IPS DF 6.9 (cell line): ENCODE data around the gene TMEM205.

ENCODE experiments used
- DNase-seq: peaks from one replicate; pipeline ENCODE4 v3.0.0-alpha.2; 2013; ENCODE audit warnings: low read depth, low spot score
- H3K27ac ChIP-seq: one replicate; pipeline ENCODE4 v1.5.1; 2013; ENCODE audit warnings: low read length, control low read depth
- H3K27me3 ChIP-seq: 2 replicates; pipeline ENCODE4 v1.6.1; 2013; ENCODE audit warnings: mild to moderate bottlenecking, low read length; ENCODE audit not compliant: control insufficient read depth, insufficient read depth
- H3K36me3 ChIP-seq: 2 replicates; pipeline ENCODE4 v1.6.1; 2013; ENCODE audit warnings: low read length; ENCODE audit not compliant: control insufficient read depth, insufficient read depth
- H3K4me1 ChIP-seq: 2 replicates; pipeline ENCODE4 v1.6.1; 2013; ENCODE audit warnings: low read length; ENCODE audit not compliant: control insufficient read depth, insufficient read depth
- H3K4me3 ChIP-seq: 2 replicates; pipeline ENCODE4 v1.5.1; 2013; ENCODE audit warnings: mild to moderate bottlenecking, low read length
- H3K9me3 ChIP-seq: 2 replicates; pipeline ENCODE4 v1.6.1; 2013; ENCODE audit warnings: low read length, inconsistent platforms; ENCODE audit not compliant: control insufficient read depth, insufficient read depth
- WGBS: extraction: QIAGEN DNeasy Blood & Tissue Kit; methylation state at CpG from one replicate; pipeline ENCODE4 v1.1.7; 2013; ENCODE audit warnings: mixed read lengths, missing lambda C conversion rate; ENCODE audit not compliant: insufficient read length, insufficient coverage; 5-methylcytosine and 5-hydroxymethylcytosine counted together

Gene TMEM205

GRCh38 chr19:11367528-11367927, 21.5 kb upstream of the TMEM205 start:
- DNase-seq: no peak
- H3K36me3 ChIP-seq: no peaks in the 10 kb centered on the region
- WGBS: no CpG with 5 or more reads among the region's 2 CpGs
- no peaks in the 10 kb centered on the region for H3K27me3 ChIP-seq
- H3K27ac ChIP-seq: no peak overlapping the region
- H3K4me1 ChIP-seq: no peaks in the 10 kb centered on the region
- no peak overlapping the region for H3K4me3 ChIP-seq
- no peaks in the 10 kb centered on the region for H3K9me3 ChIP-seq

DNA sequence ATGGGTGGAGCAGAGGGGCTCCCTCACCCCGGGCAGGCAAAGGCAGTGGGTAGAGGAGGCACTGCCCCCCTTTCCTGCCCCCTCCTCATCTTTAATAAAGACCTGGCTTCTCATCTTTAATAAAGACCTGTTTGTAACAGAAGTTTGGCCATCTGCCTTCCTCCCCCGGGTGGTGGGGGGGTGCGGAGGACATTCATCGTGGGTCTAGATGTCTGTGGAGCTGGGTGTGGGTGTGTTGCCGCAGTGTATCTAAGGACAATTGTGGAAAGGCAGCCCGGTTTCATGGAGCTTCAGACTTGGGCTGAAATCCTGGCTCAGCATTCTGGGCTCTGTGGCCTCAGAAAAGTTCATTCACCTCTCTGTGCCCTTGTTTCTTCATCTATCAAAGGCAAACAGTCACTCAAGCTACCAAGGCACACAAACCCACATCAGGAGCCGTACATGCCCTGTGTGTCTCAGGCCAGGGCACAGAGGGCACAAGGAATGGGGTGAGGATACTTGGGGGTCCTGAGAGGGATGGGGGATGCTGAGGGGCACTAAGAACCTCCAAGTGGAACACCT, 19.6 kb upstream of the TMEM205 start:
- peaks cover 2% of the 10 kb centered on the region; the same call in 1 of the 2 replicates for H3K4me1 ChIP-seq
- no peak overlapping the region for H3K4me3 ChIP-seq
- no CpG with 5 or more reads among the region's 7 CpGs for WGBS
- no peaks in the 10 kb centered on the region for H3K9me3 ChIP-seq
- H3K27me3 ChIP-seq: no peaks in the 10 kb centered on the region
- DNase-seq: no peak
- no peak overlapping the region for H3K27ac ChIP-seq
- no peaks in the 10 kb centered on the region for H3K36me3 ChIP-seq

DNA sequence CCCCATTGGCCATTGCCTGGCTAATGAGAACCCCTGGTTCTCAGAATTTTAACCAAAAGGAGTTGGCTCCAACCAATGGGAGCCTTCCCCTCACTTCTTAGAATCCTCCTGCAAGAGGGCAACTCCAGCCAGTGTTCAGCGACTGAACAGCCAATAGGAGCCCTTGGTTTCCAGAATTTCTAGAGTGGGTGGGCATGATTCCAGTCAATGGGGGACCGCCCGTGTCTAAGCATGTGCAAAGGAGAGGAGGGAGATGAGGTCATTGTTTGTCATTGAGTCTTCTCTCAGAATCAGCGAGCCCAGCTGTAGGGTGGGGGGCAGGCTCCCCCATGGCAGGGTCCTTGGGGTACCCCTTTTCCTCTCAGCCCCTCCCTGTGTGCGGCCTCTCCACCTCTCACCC, 18.9 kb upstream of the TMEM205 start:
- H3K4me3 ChIP-seq: no peak overlapping the region
- no peaks in the 10 kb centered on the region for H3K27me3 ChIP-seq
- no peak for DNase-seq
- WGBS: no CpG with 5 or more reads among the region's 5 CpGs
- no peak overlapping the region for H3K27ac ChIP-seq
- peaks cover 2% of the 10 kb centered on the region; the same call in 1 of the 2 replicates for H3K4me1 ChIP-seq
- no peaks in the 10 kb centered on the region for H3K9me3 ChIP-seq
- H3K36me3 ChIP-seq: no peaks in the 10 kb centered on the region

DNA sequence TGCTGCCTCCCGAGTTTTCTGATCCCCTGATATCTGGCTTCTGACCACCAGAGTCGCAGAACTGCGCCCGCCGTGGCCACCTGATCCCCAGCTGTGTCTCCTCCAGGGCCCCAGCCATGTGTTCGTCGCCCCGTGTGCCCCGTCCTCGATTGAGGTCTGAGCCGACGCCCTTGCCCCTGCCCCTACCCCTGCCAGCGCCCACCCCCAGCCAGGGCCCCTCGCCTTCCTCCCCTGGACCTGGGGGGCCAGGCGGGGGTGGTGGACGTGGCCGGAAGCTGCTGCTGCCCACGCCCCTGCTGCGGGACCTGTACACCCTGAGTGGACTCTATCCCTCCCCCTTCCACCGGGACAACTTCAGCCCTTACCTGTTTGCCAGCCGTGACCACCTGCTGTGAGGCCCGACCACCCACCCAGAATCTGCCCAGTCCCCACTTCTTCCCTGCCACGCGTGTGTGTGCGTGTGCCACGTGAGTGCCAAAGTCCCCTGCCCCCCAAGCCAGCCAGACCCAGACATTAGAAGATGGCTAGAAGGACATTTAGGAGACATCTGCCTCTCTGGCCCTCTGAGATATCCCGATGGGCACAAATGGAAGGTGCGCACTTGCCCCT, 18.3 kb upstream of the TMEM205 start:
- no peaks in the 10 kb centered on the region for H3K9me3 ChIP-seq
- no peaks in the 10 kb centered on the region for H3K27me3 ChIP-seq
- no peak overlapping the region for H3K27ac ChIP-seq
- no peak overlapping the region for H3K4me3 ChIP-seq
- H3K4me1 ChIP-seq: peaks cover 2% of the 10 kb centered on the region; the same call in 1 of the 2 replicates
- no peak for DNase-seq
- no peaks in the 10 kb centered on the region for H3K36me3 ChIP-seq
- no CpG with 5 or more reads among the region's 28 CpGs for WGBS

DNA sequence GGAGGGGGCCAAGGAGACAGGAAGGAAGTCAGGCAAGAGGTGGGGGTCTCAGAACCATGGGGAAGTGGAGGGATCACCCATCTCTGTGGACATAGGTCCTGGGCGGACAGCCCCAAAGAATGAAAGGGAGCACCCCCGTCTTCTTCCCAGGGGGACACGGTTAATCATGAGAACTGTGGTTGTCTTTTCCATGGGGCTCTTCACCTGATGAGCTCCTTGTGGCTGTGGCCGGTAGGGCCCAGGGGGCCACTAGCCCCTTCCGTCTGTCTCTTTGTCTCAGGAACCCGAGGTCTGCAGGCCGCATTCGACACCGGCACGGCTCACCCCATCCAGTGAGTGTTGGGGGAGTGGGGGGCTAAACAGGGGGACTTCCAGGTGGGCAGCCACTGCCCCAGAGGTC, 17.8 kb upstream of the TMEM205 start:
- DNase-seq: no peak
- H3K4me1 ChIP-seq: peaks cover 2% of the 10 kb centered on the region; the same call in 1 of the 2 replicates
- no peak overlapping the region for H3K27ac ChIP-seq
- H3K4me3 ChIP-seq: no peak overlapping the region
- H3K9me3 ChIP-seq: no peaks in the 10 kb centered on the region
- H3K27me3 ChIP-seq: no peaks in the 10 kb centered on the region
- no peaks in the 10 kb centered on the region for H3K36me3 ChIP-seq
- no CpG with 5 or more reads among the region's 10 CpGs for WGBS

DNA sequence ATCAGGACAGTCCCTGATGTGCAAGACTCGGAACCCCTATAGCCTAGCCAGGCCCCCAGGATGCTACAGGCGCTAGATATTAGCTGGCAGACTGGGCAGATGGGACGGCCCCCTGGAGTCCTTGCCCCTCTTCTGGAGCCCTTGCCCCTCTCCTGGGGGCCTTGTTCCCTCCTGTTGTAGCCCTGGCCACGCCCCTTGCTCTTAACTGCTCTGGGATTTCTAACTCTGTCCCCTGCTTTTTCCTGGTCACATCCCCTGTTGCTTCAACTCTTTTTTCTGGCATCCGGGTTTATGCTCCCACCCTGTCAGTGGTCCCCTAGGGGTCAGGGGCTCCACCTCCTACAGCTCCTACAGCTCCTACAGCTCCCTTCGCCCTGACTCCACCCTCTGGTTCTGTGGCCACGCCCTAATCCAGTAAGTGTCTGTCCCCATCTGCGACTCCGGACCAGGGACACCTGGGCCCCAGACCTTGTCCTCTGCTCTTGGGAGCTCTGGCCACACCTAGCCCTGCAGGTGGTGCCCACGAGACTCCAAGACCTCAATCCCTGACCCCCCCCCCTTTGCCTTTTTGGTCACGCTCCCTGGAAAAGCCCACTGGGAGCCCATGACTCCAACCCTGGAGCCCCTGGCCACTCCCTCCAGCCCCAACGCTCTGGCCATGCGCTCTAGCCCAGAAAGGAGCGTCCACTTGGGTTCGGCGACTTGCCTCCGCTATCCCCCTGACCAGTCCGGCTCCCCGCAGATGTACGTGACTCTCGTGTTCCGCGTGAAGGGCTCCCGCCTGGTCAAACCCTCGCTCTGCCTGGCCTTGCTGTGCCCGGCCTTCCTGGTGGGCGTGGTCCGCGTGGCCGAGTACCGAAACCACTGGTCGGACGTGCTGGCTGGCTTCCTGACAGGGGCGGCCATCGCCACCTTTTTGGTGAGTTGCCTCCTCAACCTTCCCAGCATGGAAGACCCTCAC, 16.0 kb upstream of the TMEM205 start:
- H3K4me3 ChIP-seq: peak overlapping the region; percentile 46; the same call in 1 of the 2 replicates
- WGBS: no CpG with 5 or more reads among the region's 35 CpGs
- peaks cover 2% of the 10 kb centered on the region; the same call in 1 of the 2 replicates for H3K4me1 ChIP-seq
- H3K9me3 ChIP-seq: no peaks in the 10 kb centered on the region
- DNase-seq: no peak
- H3K36me3 ChIP-seq: no peaks in the 10 kb centered on the region
- no peaks in the 10 kb centered on the region for H3K27me3 ChIP-seq
- no peak overlapping the region for H3K27ac ChIP-seq

DNA sequence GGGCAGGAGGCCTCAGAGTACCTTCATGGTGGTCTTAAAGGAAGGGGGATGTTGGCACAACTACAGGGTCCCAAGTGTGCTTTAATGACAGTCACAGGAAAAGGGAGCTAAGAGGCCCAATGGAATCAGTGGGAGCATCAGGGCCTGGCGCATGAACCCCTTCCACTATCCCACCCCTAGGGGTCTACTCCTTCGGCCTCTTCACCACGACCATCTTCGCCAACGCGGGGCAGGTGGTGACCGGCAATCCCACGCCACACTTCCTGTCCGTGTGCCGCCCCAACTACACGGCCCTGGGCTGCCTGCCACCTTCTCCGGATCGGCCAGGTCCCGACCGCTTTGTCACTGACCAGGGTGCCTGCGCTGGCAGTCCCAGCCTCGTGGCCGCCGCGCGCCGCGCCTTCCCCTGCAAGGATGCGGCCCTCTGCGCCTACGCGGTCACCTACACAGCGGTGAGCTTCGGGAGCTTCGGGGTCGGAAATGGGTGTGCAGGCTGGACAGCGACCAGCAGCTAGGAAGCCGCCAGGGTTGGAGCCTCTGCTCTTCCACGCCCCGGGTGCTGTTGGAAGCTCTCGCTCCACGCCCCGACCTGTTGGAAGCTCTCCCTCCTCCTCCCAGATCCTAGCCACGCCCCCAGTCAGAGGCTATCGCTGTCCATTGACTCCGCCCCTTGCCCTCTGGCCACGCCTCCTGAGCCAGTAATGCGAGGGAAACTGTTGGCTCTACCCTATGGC, 15.1 kb upstream of the TMEM205 start:
- Histone ChIP-seq H3K27me3 (no peaks in the 10 kb centered on the region), H3K27ac (no peak overlapping the region), H3K4me3 (peak overlapping the region; percentile 46; the same call in 1 of the 2 replicates), H3K4me1 (peaks cover 2% of the 10 kb centered on the region; the same call in 1 of the 2 replicates), H3K36me3 (no peaks in the 10 kb centered on the region), H3K9me3 (no peaks in the 10 kb centered on the region)
- no peak for DNase-seq
- WGBS: no CpG with 5 or more reads among the region's 43 CpGs

GRCh38 chr19:11359421-11359820, 13.4 kb upstream of the TMEM205 start:
- no CpG with 5 or more reads among the region's 11 CpGs for whole genome bisulfite sequencing
- Histone ChIP-seq H3K4me1 (peaks cover 6% of the 10 kb centered on the region; the same call in 1 of the 2 replicates), H3K27ac (no peak overlapping the region), H3K9me3 (no peaks in the 10 kb centered on the region), H3K27me3 (no peaks in the 10 kb centered on the region), H3K36me3 (no peaks in the 10 kb centered on the region), H3K4me3 (no peak overlapping the region)
- DNase-seq: no peak

DNA sequence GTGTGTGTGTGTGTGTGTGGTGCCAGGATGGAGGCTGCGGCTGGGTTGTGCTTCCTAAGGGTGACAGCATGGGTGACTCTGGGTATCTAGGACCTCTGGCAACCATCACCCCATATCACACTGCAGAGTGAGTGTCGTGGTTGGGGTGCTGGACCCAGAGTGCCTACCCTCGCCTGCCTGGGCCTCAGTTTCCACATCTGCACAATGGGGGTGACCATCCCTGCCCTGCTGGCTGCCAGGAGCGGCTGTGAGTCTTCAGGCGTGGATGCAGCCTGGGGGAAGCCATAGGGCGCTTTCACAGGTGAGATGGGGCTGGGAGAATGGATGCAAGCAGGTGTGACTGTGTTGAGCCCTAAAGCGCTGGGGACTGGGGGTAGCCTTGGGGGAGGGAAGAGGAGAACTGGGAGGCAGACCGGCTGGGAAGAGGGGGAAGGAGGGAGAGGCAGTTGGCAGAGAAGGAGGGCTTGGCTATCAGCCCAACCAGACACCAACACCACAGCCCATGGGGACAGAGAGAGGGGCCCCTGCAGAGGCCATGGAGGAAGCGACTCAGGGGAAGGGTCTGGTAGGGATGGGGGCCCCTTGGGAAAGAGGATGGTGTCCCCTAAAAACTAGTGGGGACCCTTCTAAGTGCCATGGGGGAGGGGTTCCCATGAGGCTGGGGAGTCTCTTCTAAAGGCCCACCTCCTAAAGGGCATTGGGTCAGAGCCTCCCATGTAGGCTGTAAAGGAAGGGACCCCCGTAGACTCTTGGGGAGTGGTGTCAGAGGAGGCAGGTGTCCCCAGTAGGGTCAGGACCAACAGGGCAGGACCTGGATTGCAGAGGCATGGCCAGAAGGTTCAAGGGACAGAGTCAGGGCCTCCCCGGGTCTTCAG, 10.8 kb upstream of the TMEM205 start:
- H3K4me3 ChIP-seq: no peak overlapping the region

More for the DNA sequence above, 10.8 kb upstream of the TMEM205 start:
- no peaks in the 10 kb centered on the region for H3K36me3 ChIP-seq
- peaks cover 6% of the 10 kb centered on the region; the same call in 1 of the 2 replicates for H3K4me1 ChIP-seq
- H3K27ac ChIP-seq: no peak overlapping the region
- WGBS: no CpG with 5 or more reads among the region's 11 CpGs
- H3K27me3 ChIP-seq: no peaks in the 10 kb centered on the region
- H3K9me3 ChIP-seq: no peaks in the 10 kb centered on the region
- DNase-seq: no peak
